ENCODE data around the gene ZGRF1.
"Not testable (repeated sequence)": the region's sequence is repeated elsewhere in the genome, so short reads cannot be mapped to it uniquely, and the experiment has no call there.

Gene ZGRF1

GRCh38 chr4:112650332-112650731, 13.6 kb upstream of the ZGRF1 start:
- peaks cover 24% of the 10 kb centered on the region for H3K4me1 ChIP-seq (ENCODE audit: insufficient read depth, low read length)
- no peak overlapping the region for H2AFZ ChIP-seq (ENCODE audit: low read depth, low read length)
- H3K9me3 ChIP-seq (ENCODE audit: low read length), result no peaks in the 10 kb centered on the region
- peaks cover 66% of the 10 kb centered on the region for H3K36me3 ChIP-seq (ENCODE audit: insufficient read depth, low read length)
- no peak overlapping the region for H3K4me3 ChIP-seq (ENCODE audit: low read length)
- H3K27me3 ChIP-seq (ENCODE audit: insufficient read depth, low read length), result no peaks in the 10 kb centered on the region

DNA sequence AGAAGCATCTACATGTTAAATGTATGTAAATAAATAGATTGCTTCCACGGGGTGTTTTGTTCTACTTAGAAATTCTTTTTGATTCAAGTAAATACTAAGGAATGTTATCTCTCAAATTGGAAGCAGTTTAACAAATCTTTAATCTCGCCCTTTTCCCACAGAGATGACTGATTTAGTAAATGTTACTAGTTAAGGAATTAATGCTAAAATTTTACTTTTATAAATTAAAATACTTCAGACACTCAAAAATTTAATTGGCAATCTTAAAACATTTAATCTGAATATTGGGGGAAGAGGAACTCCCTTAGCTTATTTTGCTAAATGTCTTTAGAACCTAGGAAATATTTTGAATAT, 12.3 kb upstream of the ZGRF1 start:
- H2AFZ ChIP-seq (ENCODE audit: low read depth, low read length), result no peak overlapping the region
- peaks cover 24% of the 10 kb centered on the region for H3K4me1 ChIP-seq (ENCODE audit: insufficient read depth, low read length)
- no peak overlapping the region for H3K4me3 ChIP-seq (ENCODE audit: low read length)
- no peaks in the 10 kb centered on the region for H3K9me3 ChIP-seq (ENCODE audit: low read length)
- no peaks in the 10 kb centered on the region for H3K27me3 ChIP-seq (ENCODE audit: insufficient read depth, low read length)
- H3K36me3 ChIP-seq (ENCODE audit: insufficient read depth, low read length), result peaks cover 61% of the 10 kb centered on the region

- Histone ChIP-seq H3K4me3 (ENCODE audit: low read length) (no peak overlapping the region), H3K9me3 (ENCODE audit: low read length) (no peaks in the 10 kb centered on the region), H3K36me3 (ENCODE audit: insufficient read depth, low read length) (peaks cover 59% of the 10 kb centered on the region), H3K4me1 (ENCODE audit: insufficient read depth, low read length) (peaks cover 24% of the 10 kb centered on the region), H3K27me3 (ENCODE audit: insufficient read depth, low read length) (no peaks in the 10 kb centered on the region), H2AFZ (ENCODE audit: low read depth, low read length) (no peak overlapping the region)
Measured at GRCh38 chr4:112648263-112649054, 11.8 kb upstream of the ZGRF1 start.

DNA sequence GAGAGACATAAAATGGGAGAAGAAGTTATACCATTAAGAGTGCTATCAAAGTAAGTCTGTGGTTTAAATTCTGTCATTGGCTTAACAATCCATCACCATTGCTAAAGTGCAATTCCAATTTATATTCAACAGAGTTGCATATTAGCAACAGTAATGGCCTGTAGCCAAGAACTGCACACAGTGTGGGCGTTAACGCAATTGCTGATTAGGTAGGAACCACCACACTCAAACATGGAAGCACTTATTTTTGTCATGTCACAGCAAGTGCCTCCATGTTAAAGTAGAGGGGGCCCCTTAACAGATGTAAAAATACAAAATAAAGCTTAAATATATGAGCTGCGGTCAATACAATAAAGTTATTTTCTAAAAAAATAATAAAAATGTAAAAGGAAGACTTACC, 11.1 kb upstream of the ZGRF1 start:
- Histone ChIP-seq H3K4me3 (ENCODE audit: low read length) (no peak overlapping the region), H2AFZ (ENCODE audit: low read depth, low read length) (no peak overlapping the region), H3K9me3 (ENCODE audit: low read length) (no peaks in the 10 kb centered on the region), H3K36me3 (ENCODE audit: insufficient read depth, low read length) (peaks cover 52% of the 10 kb centered on the region), H3K27me3 (ENCODE audit: insufficient read depth, low read length) (no peaks in the 10 kb centered on the region), H3K4me1 (ENCODE audit: insufficient read depth, low read length) (peaks cover 24% of the 10 kb centered on the region)

DNA sequence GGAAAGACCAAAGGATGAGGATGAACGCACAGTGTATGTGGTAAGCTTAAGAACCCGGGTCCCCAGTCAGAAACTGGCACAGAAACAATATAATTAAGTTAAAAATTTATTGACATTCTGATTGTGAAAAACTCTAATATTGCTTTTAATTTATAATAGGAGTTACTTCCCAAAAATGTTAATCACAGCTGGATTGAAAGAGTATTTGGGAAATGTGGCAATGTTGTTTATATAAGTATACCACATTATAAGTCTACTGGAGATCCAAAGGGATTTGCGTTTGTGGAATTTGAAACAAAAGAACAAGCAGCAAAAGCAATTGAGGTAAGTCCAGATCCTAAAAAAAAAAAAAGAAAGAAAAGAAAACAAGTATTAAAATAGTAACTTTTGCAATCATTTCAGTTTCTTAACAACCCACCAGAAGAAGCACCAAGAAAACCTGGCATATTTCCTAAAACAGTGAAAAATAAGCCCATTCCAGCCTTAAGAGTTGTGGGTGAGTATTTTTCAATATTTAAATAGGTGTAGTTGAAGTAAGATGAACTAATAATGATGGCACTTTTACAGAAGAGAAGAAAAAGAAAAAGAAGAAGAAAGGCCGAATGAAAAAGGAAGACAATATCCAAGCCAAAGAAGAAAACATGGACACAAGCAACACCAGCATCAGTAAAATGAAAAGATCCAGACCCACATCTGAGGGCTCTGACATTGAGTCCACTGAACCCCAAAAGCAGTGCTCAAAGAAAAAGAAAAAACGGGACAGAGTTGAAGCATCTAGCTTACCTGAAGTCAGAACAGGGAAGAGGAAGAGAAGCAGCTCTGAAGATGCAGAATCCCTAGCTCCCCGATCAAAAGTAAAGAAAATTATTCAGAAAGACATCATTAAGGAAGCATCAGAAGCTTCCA, 10.2 kb upstream of the ZGRF1 start:
- Histone ChIP-seq H3K36me3 (ENCODE audit: insufficient read depth, low read length) (peaks cover 47% of the 10 kb centered on the region), H3K4me1 (ENCODE audit: insufficient read depth, low read length) (peaks cover 18% of the 10 kb centered on the region), H3K4me3 (ENCODE audit: low read length) (no peak overlapping the region)

GRCh38 chr4:112645541-112646329, 9.0 kb upstream of the ZGRF1 start:
- H3K27me3 ChIP-seq (ENCODE audit: insufficient read depth, low read length), result no peaks in the 10 kb centered on the region
- no peak overlapping the region for H3K4me3 ChIP-seq (ENCODE audit: low read length)
- H3K36me3 ChIP-seq (ENCODE audit: insufficient read depth, low read length), result peaks cover 41% of the 10 kb centered on the region
- peaks cover 12% of the 10 kb centered on the region for H3K4me1 ChIP-seq (ENCODE audit: insufficient read depth, low read length)
- H2AFZ ChIP-seq (ENCODE audit: low read depth, low read length), result no peak overlapping the region
- H3K9me3 ChIP-seq (ENCODE audit: low read length), result no peaks in the 10 kb centered on the region

More for the DNA sequence above, 10.2 kb upstream of the ZGRF1 start:
- Histone ChIP-seq H3K27me3 (ENCODE audit: insufficient read depth, low read length) (no peaks in the 10 kb centered on the region), H3K9me3 (ENCODE audit: low read length) (no peaks in the 10 kb centered on the region), H2AFZ (ENCODE audit: low read depth, low read length) (no peak overlapping the region)

- H3K9me3 ChIP-seq (ENCODE audit: low read length); H2AFZ ChIP-seq (ENCODE audit: low read depth, low read length); H3K4me3 ChIP-seq (ENCODE audit: low read length); H3K27me3 ChIP-seq (ENCODE audit: insufficient read depth, low read length): not testable (repeated sequence)
- Histone ChIP-seq H3K4me1 (ENCODE audit: insufficient read depth, low read length) (peaks cover 12% of the 10 kb centered on the region), H3K36me3 (ENCODE audit: insufficient read depth, low read length) (peaks cover 33% of the 10 kb centered on the region)
Measured at GRCh38 chr4:112644595-112645535, 8.2 kb upstream of the ZGRF1 start.

GRCh38 chr4:112642526-112642925, 5.8 kb upstream of the ZGRF1 start:
- Histone ChIP-seq H2AFZ (ENCODE audit: low read depth, low read length) (no peak overlapping the region), H3K27me3 (ENCODE audit: insufficient read depth, low read length) (no peaks in the 10 kb centered on the region), H3K4me3 (ENCODE audit: low read length) (no peak overlapping the region), H3K9me3 (ENCODE audit: low read length) (no peaks in the 10 kb centered on the region), H3K4me1 (ENCODE audit: insufficient read depth, low read length) (peaks cover 7% of the 10 kb centered on the region), H3K36me3 (ENCODE audit: insufficient read depth, low read length) (peaks cover 28% of the 10 kb centered on the region)

DNA sequence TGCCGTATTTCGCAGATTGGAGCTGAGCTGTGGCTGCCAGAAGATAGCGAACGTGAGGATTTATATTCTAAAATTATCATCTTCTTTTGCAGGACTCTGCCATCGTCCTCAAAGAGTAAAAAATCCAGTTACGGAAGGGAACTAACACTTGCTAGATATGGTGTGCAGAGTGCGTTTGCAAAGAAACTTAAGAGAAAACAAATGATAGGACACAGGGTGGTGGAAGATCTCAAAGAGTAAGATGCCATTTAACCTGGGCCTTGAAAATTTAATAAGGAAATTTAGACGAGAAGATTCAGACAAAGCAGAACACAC, 800 bp upstream of the ZGRF1 start:
- Histone ChIP-seq H3K36me3 (ENCODE audit: insufficient read depth, low read length) (no peaks in the 10 kb centered on the region), H3K4me1 (ENCODE audit: insufficient read depth, low read length) (peaks cover 16% of the 10 kb centered on the region), H2AFZ (ENCODE audit: low read depth, low read length) (peak overlapping the region; percentile 65), H3K4me3 (ENCODE audit: low read length) (peak overlapping the region; percentile 69), H3K9me3 (ENCODE audit: low read length) (no peaks in the 10 kb centered on the region), H3K27me3 (ENCODE audit: insufficient read depth, low read length) (no peaks in the 10 kb centered on the region)

GRCh38 chr4:112633477-112634235, 3.1 kb downstream of the ZGRF1 start:
- H3K4me1 ChIP-seq (ENCODE audit: insufficient read depth, low read length), result peaks cover 16% of the 10 kb centered on the region
- H2AFZ ChIP-seq (ENCODE audit: low read depth, low read length), result no peak overlapping the region
- H3K36me3 ChIP-seq (ENCODE audit: insufficient read depth, low read length), result peaks cover 14% of the 10 kb centered on the region

GRCh38 chr4:112626228-112626627, 10.5 kb downstream of the ZGRF1 start:
- peaks cover 2% of the 10 kb centered on the region for H3K9me3 ChIP-seq (ENCODE audit: low read length)
- H3K4me3 ChIP-seq (ENCODE audit: low read length), result no peak overlapping the region
- peaks cover 22% of the 10 kb centered on the region for H3K36me3 ChIP-seq (ENCODE audit: insufficient read depth, low read length)
- no peaks in the 10 kb centered on the region for H3K27me3 ChIP-seq (ENCODE audit: insufficient read depth, low read length)
- no peak overlapping the region for H2AFZ ChIP-seq (ENCODE audit: low read depth, low read length)
- peaks cover 10% of the 10 kb centered on the region for H3K4me1 ChIP-seq (ENCODE audit: insufficient read depth, low read length)

More at GRCh38 chr4:112633477-112634235, 3.1 kb downstream of the ZGRF1 start:
- Histone ChIP-seq H3K27me3 (ENCODE audit: insufficient read depth, low read length) (no peaks in the 10 kb centered on the region), H3K9me3 (ENCODE audit: low read length) (no peaks in the 10 kb centered on the region), H3K4me3 (ENCODE audit: low read length) (no peak overlapping the region)

DNA sequence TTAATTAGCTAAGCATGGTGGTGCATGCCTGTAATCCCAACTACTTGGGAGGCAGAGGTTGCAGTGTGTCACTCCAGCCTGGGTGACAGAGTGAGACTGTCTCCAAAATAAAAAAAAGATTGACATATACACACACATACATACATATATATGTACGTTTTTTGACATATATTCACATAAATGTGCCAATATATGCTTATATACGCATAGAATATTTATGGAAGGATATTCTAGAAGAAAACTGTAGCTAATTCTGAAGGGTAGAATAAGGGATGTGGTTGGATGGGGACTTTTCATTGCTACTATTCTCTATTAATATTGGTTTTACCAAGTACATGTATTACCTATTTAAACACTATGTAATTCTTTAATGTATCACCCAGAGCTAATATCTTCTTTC, 19.7 kb downstream of the ZGRF1 start:
- Histone ChIP-seq H3K9me3 (ENCODE audit: low read length) (no peaks in the 10 kb centered on the region), H3K4me3 (ENCODE audit: low read length) (no peak overlapping the region), H3K4me1 (ENCODE audit: insufficient read depth, low read length) (no peaks in the 10 kb centered on the region), H2AFZ (ENCODE audit: low read depth, low read length) (no peak overlapping the region), H3K36me3 (ENCODE audit: insufficient read depth, low read length) (peaks cover 33% of the 10 kb centered on the region), H3K27me3 (ENCODE audit: insufficient read depth, low read length) (no peaks in the 10 kb centered on the region)

Data from neuron (in vitro differentiated cells).